HG03460 (cell line): ENCODE data around the gene MLLT1.

Experiments
- ATAC-seq: cut with Tn5 transposase; IDR thresholded peaks from one replicate; pipeline ENCODE4 v1.9.1; 2021; ENCODE audit not compliant: unreplicated experiment

Gene MLLT1

DNA sequence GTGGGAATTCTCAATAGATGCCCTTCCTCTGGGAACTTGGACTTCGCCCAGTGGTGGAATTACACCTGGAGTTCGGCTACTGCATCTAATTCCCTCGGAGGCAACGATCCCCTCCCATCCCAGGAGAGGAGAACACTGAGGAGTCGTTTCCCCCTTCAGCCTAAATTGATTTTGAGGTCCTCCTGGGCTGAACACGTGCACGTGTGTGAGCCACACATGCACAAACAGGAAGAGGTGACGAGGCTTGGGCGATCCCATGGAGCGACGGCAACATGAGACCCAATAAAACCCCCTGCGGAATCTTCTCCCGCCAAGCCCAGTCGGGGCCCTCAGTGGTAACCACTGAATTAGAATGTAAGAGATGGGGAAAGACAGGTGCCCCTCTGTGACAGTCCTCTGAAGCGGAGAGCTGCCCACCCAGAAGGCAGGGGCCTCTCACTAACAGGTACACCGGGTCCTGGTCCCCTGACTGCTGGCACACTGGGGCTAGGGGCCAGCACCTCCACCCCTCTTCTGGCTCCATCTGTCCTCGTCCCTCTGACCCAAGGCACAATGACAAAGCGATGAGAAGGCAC, 4.5 kb downstream of the MLLT1 start:
- ATAC-seq, result no peak

GRCh38 chr19:6274756-6275155, 5.0 kb downstream of the MLLT1 start:
- ATAC-seq, result no peak

DNA sequence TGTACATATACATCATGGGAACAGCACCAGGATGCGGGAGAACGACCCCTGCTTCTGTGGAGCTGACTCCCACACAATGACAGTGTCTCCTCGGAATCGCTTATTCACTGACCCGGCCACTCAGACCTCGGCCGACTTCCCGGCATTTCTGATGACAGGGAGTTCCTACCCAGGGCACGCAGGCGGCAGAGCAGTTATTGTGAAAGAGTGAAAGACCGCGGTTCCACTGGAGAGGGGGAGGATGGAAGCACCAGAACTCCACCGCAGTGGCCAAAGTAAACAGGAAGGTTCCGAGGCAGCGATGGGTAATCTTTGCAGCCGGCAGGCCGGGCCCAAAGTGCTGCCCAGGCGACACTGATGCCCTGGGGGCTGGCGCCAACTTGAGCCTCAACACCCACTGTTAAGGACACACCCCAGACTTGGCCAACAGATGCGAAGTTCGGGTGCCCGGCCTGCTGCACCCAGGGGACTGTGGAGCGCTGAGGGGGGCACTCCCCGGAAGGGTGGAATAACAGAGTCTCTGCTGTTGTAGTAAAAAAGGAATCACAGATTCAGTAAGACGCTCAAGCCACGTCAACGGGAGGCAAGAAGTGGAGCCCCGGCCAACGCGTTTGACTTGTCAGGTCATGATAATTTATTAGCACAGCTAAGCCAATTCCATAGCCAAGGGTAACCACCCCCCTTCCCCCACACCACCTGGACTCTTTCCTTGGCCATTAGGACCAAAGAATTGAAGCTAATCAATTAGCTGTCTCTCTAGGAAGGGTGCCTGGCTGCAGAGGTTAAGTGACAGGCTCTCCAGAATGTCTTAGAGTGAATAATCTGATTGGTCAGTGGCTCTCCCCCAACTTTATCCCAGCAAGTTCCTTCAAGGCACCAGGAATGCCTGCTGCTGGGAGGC, 5.8 kb downstream of the MLLT1 start:
- ATAC-seq, result no peak

- ATAC-seq, result no peak
Observed at GRCh38 chr19:6272913-6273600, 6.7 kb downstream of the MLLT1 start.

- ATAC-seq, result no peak
Observed at GRCh38 chr19:6272411-6272791, 7.4 kb downstream of the MLLT1 start.

GRCh38 chr19:6271721-6272410, 7.9 kb downstream of the MLLT1 start:
- no peak for ATAC-seq

DNA sequence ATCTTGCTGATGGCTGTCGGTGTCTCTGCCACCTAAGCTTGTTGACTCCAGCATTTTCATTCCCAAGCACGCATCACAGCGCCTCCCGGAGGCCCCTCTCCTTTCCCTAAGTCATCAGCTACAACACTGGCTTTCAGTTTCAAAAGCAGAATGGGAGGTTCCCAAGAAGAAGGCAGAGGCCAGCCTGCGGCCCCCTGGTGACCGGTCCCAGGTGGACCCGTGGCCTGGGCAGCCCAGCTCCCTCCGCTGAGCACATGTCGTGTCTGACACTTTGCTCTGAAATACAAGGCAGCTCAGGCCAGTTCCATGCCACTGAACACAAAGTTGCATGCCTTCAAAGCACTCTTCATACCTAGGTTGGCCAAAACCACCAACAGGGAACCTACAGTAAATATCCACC, 8.5 kb downstream of the MLLT1 start:
- no peak for ATAC-seq

GRCh38 chr19:6270822-6271221, 9.0 kb downstream of the MLLT1 start:
- no peak for ATAC-seq

- no peak for ATAC-seq
Observed at GRCh38 chr19:6270076-6270745, 9.6 kb downstream of the MLLT1 start.

DNA sequence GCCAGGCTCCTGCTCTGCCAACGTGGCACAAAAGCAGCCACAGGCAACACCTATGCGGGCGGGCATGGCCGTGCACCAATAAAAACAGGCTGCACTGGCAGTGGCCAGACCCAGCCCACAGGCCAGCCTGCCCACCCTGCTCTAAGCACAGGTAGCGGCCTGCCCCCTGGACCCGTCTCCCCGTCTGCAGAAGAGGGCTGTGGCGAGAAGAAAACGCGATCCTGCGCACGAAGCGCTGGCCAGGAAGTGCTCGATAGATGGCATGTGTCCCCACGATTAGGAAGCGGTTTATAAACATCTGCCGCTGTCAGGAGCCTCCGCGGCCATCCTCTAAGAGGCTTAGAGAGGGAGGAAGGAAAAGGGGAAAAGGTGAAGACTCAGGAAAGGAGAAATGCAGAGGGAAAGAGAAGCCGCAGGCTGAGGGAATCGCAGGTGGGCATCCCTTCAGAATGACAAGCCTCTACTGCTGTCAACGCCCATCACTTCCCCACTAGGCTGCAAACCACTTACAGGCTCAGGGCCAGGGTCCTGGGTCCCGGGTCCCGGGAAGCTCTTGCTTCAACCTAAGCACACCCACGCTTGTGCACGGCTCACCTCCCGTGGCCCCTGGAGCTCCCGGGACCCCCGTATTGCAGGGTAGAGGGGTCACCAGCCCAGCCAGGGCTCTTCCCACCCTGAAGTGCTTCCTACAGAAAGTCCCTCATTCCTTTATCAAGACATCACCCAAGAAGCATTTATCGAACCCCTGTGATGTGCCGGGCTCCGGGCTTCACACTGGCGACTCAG, 10.5 kb downstream of the MLLT1 start:
- no peak for ATAC-seq

- no peak for ATAC-seq
Observed at GRCh38 chr19:6268382-6268771, 11.4 kb downstream of the MLLT1 start.

GRCh38 chr19:6267552-6268381, 12.0 kb downstream of the MLLT1 start:
- no peak for ATAC-seq

DNA sequence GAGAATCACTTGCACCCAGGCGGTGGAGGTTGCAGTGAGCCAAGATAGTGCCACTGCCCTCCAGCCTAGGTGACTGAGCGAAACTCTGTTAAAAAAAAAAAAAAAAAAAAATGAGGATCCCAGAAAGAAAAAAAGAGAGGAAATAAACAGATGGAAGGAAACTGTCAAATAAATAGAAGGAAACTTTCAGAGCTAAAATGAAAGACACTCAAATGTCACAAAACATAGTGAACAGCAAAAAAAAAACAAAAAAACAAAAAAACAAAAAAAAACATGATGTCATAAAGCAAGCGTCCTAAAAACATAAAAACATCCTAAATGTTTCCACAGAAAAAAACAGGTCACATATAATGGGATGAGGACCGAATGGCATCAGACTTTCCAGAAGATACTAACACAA, 15.0 kb downstream of the MLLT1 start:
- ATAC-seq, result no peak

- no peak for ATAC-seq
Observed at GRCh38 chr19:6263735-6264444, 15.9 kb downstream of the MLLT1 start.

- no peak for ATAC-seq
Observed at GRCh38 chr19:6263306-6263705, 16.5 kb downstream of the MLLT1 start.

- ATAC-seq, result no peak
Observed at GRCh38 chr19:6262519-6262918, 17.3 kb downstream of the MLLT1 start.

DNA sequence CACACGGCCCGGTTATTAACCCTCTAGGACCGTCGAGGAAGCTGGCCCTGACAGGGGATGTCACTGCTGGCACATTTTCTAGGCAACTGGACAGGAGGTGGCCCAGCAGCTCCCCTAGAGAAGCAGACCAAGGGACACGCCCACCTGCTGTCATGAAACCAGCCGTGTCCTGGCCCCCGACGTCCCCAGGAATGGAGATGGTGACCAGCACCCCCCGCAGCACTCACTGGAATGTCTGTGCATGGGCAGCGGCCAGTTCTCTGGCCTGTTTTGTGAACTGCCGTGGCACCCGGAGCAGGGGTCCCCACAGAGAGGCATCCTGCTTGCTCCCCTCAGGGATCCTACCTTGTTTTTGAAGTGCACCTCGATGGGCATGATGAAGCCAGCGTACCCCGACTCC, 17.9 kb downstream of the MLLT1 start:
- ATAC-seq, result no peak

GRCh38 chr19:6260912-6261650, 18.7 kb downstream of the MLLT1 start:
- ATAC-seq, result no peak
